Lower leg skin (tissue), 3 donors: ENCODE results near the gene RNF141.

Source experiments
- POLR2A ChIP-seq, 2 donors: fragments of 450-650 bp; IDR thresholded peaks; one replicate each; pipeline ENCODE4 v1.6.1; 2016 to 2017; ENCODE audit warnings: antibody characterized with exemption in 2 of 2, mild to moderate bottlenecking in 1 of 2, moderate library complexity in 1 of 2
- TF ChIP-seq, protein P1 (sequence below), 3 donors: fragments of 450-650 bp; IDR thresholded peaks; one replicate each; pipeline ENCODE4 v1.5.1; 2016; ENCODE audit warnings: antibody characterized with exemption in 3 of 3, mild to moderate bottlenecking in 3 of 3, moderate library complexity in 2 of 3

DNA sequence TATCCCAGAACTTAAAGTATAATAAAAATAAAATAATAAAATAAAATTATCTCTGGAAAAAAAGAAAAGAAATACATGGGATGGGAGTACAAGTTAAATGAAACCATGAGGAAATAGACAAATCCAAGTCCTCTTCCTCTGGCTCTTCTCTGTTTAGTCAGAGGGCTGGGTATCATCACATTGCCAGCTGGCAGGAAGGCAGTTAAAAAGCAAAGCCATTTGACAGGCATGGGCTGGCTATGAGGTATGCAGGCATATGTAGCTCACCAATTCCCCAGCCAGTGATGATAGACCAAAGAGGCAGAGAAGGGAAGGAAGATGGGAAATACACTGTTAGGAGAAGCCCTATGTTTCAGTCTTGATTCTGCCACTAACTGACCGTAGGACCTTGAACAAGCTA is 21.0 kb upstream of the RNF141 start:
- TF ChIP-seq POLR2A (IDR thresholded peaks at IDR 0.05): no peak
- TF ChIP-seq, protein P1, sequence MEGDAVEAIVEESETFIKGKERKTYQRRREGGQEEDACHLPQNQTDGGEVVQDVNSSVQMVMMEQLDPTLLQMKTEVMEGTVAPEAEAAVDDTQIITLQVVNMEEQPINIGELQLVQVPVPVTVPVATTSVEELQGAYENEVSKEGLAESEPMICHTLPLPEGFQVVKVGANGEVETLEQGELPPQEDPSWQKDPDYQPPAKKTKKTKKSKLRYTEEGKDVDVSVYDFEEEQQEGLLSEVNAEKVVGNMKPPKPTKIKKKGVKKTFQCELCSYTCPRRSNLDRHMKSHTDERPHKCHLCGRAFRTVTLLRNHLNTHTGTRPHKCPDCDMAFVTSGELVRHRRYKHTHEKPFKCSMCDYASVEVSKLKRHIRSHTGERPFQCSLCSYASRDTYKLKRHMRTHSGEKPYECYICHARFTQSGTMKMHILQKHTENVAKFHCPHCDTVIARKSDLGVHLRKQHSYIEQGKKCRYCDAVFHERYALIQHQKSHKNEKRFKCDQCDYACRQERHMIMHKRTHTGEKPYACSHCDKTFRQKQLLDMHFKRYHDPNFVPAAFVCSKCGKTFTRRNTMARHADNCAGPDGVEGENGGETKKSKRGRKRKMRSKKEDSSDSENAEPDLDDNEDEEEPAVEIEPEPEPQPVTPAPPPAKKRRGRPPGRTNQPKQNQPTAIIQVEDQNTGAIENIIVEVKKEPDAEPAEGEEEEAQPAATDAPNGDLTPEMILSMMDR (IDR thresholded peaks at IDR 0.05): no peak
